Stimulated activated CD4-positive, alpha-beta T cell treated with anti-CD3 and anti-CD28 coated beads, TNF-alpha, amount 100 ng/mL, for 4 hours (primary cell): ENCODE measurements around the gene SND1.

Experiments used
- DNase-seq, 3 experiments: peaks; one replicate each; pipeline ENCODE4 v3.0.0-alpha.2; 2020; ENCODE audit warnings: low read depth in 3 of 3

Gene SND1

DNA sequence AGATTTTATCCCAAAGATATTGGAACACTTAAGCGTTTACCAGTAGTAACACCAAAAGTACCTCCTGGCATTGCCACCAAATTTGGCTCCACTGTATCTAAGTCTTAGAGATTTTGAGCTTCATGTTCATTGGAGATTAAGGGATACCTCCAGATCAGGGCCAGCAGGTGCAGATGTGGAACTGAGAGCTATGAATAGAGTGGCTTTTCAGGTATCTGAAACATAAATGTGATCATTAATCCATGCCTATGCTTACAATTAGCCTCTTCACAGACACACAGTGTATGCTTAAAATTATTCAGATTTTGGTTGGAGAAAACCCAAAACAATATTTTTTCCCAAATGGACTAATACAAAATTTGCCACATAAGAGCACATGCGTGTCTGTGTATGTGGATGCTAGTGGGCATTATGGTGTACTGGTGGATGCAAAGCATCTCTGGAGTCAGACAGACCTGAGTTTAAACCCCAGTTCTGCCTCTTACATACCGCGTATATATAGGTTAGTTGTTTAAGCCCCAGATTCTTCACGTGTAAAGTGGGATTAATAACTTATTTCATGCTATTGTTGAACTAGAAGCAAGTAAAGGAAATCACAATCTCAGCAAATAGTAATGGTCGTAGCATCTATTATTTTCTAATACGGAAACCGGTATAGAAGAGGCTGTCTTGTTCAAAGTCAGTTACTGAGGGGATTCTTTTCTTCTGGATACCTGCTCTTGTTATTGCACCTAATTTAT lies 386.1 kb downstream of the SND1 start:
- DNase-seq: no peak

DNA sequence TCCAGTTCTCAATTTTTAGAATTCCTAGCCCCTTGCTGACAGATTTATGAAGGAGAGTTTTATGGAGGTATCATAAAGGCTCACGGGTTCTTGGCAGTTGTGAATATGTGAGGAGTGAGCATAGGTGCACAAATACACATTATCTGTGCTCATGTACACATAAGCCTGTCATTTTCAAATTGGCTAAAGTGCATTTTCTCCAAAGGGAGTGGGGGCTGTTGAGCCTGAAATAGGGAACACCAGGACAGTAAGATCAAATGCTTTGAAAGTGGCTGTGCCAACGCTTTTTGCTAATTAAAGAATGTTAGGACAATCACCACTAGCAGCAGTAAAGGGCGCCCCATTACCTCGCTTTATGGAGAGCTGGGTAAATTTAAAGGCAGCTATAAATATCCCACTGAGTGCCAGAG lies 387.6 kb downstream of the SND1 start:
- DNase-seq: no peak

- no peak for DNase-seq
These were observed 388.2 kb downstream of the SND1 start for GRCh38 chr7:128040205-128040604.

DNA sequence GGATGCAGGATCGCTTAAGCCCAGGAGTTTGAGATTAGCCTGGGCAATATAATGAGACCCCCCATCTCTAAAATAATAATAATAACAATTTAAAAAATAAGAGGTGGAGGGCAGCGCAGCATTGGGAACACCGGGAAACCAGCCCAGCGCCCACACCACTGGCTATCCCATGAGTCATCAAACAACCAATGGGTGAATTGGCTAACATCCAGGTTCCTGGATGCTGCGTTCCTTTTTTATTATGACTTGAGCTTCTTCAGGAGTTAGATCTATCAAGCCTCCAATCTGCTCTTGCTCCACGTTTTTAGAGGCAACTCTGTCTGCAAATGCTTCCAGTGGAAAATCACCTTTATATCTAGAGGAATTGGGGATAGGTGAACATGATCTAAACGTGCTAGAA lies 389.2 kb downstream of the SND1 start:
- no peak for DNase-seq

DNA sequence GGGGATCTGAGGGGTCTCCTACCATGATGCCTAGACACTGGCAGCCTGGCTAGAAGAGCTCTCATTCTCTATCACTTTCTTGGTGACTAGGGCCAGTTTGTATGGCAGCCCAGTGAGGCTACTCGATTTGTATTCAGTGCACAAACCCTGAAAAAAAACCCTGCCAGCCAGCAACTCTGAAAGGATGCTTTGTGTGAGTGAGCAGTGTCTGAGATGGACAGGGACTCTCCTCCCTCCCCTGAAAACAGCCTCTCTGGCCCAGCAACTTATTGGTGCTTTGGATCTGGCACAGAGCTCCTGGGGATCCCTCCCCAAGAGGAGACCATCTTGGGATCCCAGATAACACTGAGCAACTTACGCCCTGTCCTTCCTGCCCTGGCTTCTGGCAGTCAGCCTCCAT lies 390.0 kb downstream of the SND1 start:
- no peak for DNase-seq

GRCh38 chr7:128044064-128044463 lies 392.1 kb downstream of the SND1 start:
- DNase-seq: no peak

DNA sequence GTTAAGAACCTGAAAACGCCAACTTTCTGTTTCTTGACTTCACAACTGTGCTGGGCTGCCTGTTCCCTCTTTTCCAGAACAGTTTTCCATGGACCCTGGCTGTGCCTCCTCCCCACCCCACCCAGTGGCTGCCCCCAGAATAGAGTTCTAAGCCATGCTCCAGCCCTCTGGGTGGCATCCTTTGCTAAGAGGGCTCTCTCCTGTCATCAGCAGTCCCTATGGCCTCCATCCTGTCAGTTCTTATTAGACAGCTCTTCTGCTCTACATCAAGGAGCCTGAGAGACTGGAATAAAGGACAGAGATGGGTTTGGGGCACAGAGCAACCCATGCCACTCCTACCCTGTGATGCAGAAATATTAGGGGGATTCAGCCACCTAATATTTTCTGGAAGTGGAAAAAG lies 393.2 kb downstream of the SND1 start:
- DNase-seq: no peak

- no peak for DNase-seq
These were observed 393.8 kb downstream of the SND1 start for GRCh38 chr7:128045766-128046165.

DNA sequence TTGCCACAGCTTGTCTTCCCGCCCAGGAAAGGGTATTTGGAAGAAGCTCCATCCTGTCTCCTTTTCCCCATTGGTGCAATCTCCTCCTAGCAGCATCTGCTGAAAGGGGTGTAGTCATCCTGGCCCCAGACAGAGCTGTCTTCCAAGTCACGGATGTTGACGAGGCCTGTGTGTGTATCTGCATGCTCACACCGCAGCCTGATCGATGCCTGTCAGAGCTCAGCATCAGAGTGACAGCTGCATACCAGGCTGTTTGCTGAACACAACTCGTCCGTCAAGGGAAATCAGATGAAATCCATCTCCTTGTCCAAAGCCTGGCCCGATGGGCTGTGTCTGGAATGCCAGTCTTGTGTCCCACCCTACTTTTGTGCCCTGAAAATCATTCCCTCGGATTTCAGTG lies 400.4 kb downstream of the SND1 start:
- DNase-seq: no peak

DNA sequence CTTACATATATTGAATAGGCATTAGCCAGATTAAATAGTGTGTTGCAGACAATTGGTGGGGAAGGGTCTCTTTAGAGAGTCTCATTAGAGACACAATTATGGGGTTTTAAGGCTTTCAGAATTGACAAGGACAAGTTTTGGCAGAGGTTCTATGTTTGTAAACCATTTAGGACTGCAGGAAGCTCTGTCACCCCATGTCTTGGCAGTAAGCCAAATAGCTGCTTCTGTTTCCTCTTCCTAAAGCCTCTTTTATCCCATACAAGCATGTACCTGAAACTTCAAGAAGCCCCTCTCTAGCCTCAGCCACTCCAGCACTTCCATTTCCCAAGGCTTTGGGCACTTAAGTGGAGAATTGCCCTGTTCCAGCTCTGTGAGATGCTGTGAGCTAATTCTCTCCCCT lies 401.0 kb downstream of the SND1 start:
- DNase-seq: no peak

DNA sequence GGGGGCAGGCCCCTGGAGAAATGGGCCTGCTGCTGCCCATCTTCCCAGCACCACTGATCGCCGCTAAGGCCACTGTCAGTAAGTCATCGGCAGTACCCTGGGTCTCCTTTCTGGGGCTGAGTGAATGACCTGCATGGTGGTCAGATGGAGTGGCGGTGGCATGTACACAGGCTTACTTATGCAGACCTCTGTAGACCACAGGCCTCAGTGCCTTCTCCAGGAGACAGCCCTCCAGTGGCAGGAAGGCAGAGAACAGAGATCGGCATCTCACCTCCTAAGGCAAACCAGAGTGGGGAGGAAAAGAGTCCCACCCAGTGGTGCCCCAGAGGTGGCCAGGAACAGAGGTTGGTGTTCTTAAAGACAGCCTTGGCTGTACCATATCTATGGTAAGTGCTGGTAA lies 402.0 kb downstream of the SND1 start:
- DNase-seq: no peak

DNA sequence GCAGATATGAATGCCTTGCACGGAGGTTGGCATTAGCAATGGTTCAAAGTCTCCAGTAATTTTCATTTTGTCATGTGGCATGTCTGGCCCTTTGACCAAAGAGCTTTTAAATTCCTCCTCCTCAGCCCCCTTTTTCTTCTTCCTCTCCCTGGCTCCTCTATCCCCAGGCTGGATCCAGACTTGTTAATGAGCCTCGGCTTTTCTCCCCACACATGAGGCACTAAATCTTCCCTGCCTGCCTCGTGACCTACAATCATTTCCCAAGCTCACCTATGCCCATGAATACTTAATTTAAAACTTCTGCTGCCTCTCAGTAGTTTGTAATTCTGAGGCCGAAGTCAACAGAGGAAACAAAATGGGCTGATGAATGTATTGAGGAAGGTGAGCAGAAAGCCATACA lies 402.5 kb downstream of the SND1 start:
- no peak for DNase-seq

- no peak for DNase-seq
These were observed 403.6 kb downstream of the SND1 start for GRCh38 chr7:128055637-128056036.

- DNase-seq: no peak
These were observed 404.9 kb downstream of the SND1 start for GRCh38 chr7:128056901-128057300.

GRCh38 chr7:128057909-128058308 lies 405.9 kb downstream of the SND1 start:
- no peak for DNase-seq

GRCh38 chr7:128059143-128059988 lies 407.4 kb downstream of the SND1 start:
- no peak for DNase-seq

GRCh38 chr7:128060018-128060417 lies 408.0 kb downstream of the SND1 start:
- DNase-seq: no peak

DNA sequence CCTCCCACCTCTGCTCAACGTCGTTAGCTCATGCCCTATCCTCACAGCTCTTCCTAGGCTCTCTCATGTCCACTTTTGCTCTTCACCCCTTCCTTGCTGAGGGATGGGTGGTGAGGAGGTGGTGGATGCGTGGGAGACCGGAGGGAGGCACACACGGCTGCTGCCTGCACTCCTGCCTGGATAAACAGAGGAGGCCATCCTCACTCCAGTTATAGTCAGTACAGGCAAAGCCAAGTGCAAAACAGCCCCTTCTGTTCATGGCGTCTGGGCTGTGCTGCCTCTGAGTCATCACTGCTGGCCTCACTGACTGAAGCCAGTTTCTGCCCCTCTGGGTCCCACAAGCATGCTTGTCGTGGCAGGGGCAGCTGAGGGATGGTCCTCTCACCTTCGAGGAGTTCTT lies 411.1 kb downstream of the SND1 start:
- DNase-seq: no peak

- no peak for DNase-seq
These were observed 413.9 kb downstream of the SND1 start for GRCh38 chr7:128065872-128066271.

DNA sequence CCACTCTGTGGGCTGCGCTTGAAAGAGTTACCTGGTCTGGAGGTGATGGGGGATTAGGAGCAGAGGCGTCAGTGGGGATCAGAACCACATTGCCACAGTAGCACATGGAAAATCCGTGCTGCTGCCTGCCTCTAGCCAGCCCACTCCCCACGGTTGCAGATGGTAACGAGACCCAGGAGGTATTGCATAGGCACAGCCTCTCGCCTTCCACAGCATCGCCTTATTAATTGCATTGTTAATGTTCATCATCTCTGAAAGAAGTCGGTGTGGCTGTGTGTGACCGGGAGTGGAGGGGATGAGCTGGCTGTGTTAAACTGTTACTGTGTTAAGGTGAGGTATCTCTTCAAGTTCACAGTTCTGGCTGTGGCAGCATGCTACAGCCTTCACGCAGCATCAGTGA lies 414.4 kb downstream of the SND1 start:
- DNase-seq: no peak

GRCh38 chr7:128066858-128067257 lies 414.9 kb downstream of the SND1 start:
- DNase-seq: no peak

DNA sequence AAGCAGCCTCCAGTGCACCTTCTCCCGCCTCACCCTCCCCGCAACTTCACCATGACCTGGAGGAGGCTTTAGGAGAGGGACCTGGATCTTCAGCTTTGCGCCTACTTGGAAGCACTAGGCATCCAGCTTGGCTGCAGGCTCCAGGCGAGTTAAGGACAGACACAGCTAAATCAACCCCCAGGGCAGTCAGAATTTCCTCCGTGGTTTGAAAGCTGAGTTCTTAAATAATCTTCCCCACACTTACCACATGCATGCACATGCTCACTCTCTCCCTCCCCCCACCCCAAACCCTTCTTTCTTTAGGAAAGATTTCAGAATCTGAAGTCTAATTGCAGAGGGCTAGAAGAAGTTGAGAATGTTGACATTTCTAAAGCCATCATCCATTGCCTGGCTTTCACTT lies 416.0 kb downstream of the SND1 start:
- no peak for DNase-seq

GRCh38 chr7:128068785-128069184 lies 416.8 kb downstream of the SND1 start:
- DNase-seq: no peak
